WTC11 (cell line): ENCODE measurements around the gene LEF1. TPM values are rescaled to one million over a fixed set of nuclear protein-coding genes. Genes with fewer than 3 reads are reported as not detected.

Experiments
- ATAC-seq: fragments of 200-7000 bp; cut with Tn5 transposase; 2 replicates; pipeline ENCODE4 v1.10.0; 2021; ENCODE audit warnings: mild to moderate bottlenecking, moderate library complexity
- CTCF ChIA-PET: fragments of 300-600 bp; sonication (Branson Sonifier 250); formaldehyde crosslinking; loops from one replicate; lab custom pipeline; 2021; ENCODE audit warnings: antibody characterized with exemption; lab: Charles Lee
- POLR2A ChIA-PET: fragments of 350-600 bp; sonication (Branson Sonifier 250); formaldehyde crosslinking; loops from one replicate; lab custom pipeline; 2021; ENCODE audit warnings: antibody characterized with exemption; lab: Charles Lee
- DNase-seq: peaks from one replicate; pipeline ENCODE4 v3.0.0; 2021; ENCODE audit warnings: low spot score
- H3K27ac Mint-ChIP-seq: 2 replicates; pipeline ENCODE4 v1.8.0; 2021; ENCODE audit warnings: mixed read lengths
- H3K27me3 Mint-ChIP-seq: 2 replicates; pipeline ENCODE4 v1.8.0; 2021; ENCODE audit warnings: low read depth, mild to moderate bottlenecking, moderate library complexity, mixed read lengths
- H3K36me3 Mint-ChIP-seq: 2 replicates; pipeline ENCODE4 v1.8.0; 2021; ENCODE audit warnings: mixed read lengths
- H3K4me1 Mint-ChIP-seq: 2 replicates; pipeline ENCODE4 v1.8.0; 2022; ENCODE audit warnings: mixed read lengths
- H3K4me3 Mint-ChIP-seq: 2 replicates; pipeline ENCODE4 v1.8.0; 2021; ENCODE audit warnings: mild to moderate bottlenecking, moderate library complexity, mixed read lengths
- H3K9me3 Mint-ChIP-seq: 2 replicates; pipeline ENCODE4 v1.8.0; 2021; ENCODE audit warnings: mixed read lengths
- ELF4 ChIP-seq: sonication (generic); formaldehyde crosslinking; IDR thresholded peaks from 2 replicates; pipeline ENCODE4 v1.8.1; 2022; ENCODE audit warnings: low read depth, mild to moderate bottlenecking, moderate library complexity, missing genetic modification reagents
- ETV6 ChIP-seq: sonication (generic); formaldehyde crosslinking; IDR thresholded peaks from 2 replicates; pipeline ENCODE4 v1.8.1; 2022; ENCODE audit warnings: mild to moderate bottlenecking, missing genetic modification reagents
- GRHL2 ChIP-seq: fragments of 250-450 bp; sonication (Bioruptor Pico); IDR thresholded peaks from 2 replicates; pipeline ENCODE4 v1.8.0; 2022; ENCODE audit warnings: mild to moderate bottlenecking, moderate library complexity; ENCODE audit not compliant: insufficient replicate concordance, severe bottlenecking
- IRF2 ChIP-seq: sonication (generic); formaldehyde crosslinking; IDR thresholded peaks from 2 replicates; pipeline ENCODE4 v1.8.0; 2022; ENCODE audit warnings: low read depth, missing genetic modification reagents, borderline replicate concordance
- NFE2L1 ChIP-seq: sonication (generic); formaldehyde crosslinking; IDR thresholded peaks from 2 replicates; pipeline ENCODE4 v1.8.1; 2023; ENCODE audit warnings: missing genetic modification reagents
- NR2C2 ChIP-seq: sonication (generic); formaldehyde crosslinking; IDR thresholded peaks from 2 replicates; pipeline ENCODE4 v1.8.0; 2022; ENCODE audit warnings: mild to moderate bottlenecking, missing genetic modification reagents
- OVOL2 ChIP-seq: fragments of 250-450 bp; sonication (Bioruptor Pico); IDR thresholded peaks from 2 replicates; pipeline ENCODE4 v1.9.0; 2021; ENCODE audit warnings: mild to moderate bottlenecking, borderline replicate concordance
- RORB ChIP-seq: fragments of 250-450 bp; sonication (Bioruptor Pico); IDR thresholded peaks from 2 replicates; pipeline ENCODE4 v1.9.0; 2021; ENCODE audit warnings: mild to moderate bottlenecking
- SMAD3 ChIP-seq: sonication (generic); formaldehyde crosslinking; IDR thresholded peaks from 2 replicates; pipeline ENCODE4 v1.8.0; 2022; ENCODE audit warnings: missing genetic modification reagents, mild to moderate bottlenecking, borderline replicate concordance
- ZNF232 ChIP-seq: sonication (generic); formaldehyde crosslinking; IDR thresholded peaks from 2 replicates; pipeline ENCODE4 v1.8.0; 2022; ENCODE audit warnings: mild to moderate bottlenecking, missing genetic modification reagents
- ZNF423 ChIP-seq: fragments of 250-450 bp; sonication (Bioruptor Pico); IDR thresholded peaks from 2 replicates; pipeline ENCODE4 v2.1.2; 2022; ENCODE audit warnings: mild to moderate bottlenecking, moderate library complexity
- total RNA-seq: library from RNA; stranded (reverse); gene quantifications from 3 replicates; pipeline ENCODE4 v1.2.3, GENCODE V29; 2021
- TF ChIP-seq, protein P1 (sequence below): sonication (generic); formaldehyde crosslinking; IDR thresholded peaks from 2 replicates; pipeline ENCODE4 v1.8.1; 2023; ENCODE audit warnings: mild to moderate bottlenecking, moderate library complexity, missing genetic modification reagents
- TF ChIP-seq, protein P2 (sequence below): sonication (generic); formaldehyde crosslinking; IDR thresholded peaks from 2 replicates; pipeline ENCODE4 v1.8.1; 2022; ENCODE audit warnings: mild to moderate bottlenecking, moderate library complexity, missing genetic modification reagents
- TF ChIP-seq, protein P3 (sequence below): fragments of 200-600 bp; IDR thresholded peaks from 2 replicates; pipeline ENCODE4 v1.8.0; 2022; ENCODE audit warnings: antibody characterized with exemption
- TF ChIP-seq, protein P4 (sequence below): sonication (generic); formaldehyde crosslinking; IDR thresholded peaks from 2 replicates; pipeline ENCODE4 v1.8.1; 2022; ENCODE audit warnings: low read depth, mild to moderate bottlenecking, moderate library complexity, missing genetic modification reagents, borderline replicate concordance
- TF ChIP-seq, protein P5 (sequence below): sonication (generic); formaldehyde crosslinking; IDR thresholded peaks from 2 replicates; pipeline ENCODE4 v1.8.0; 2022; ENCODE audit warnings: mild to moderate bottlenecking, missing genetic modification reagents

Gene LEF1
- total RNA-seq, 1 experiment from 2014 or later: 1.3 TPM

DNA sequence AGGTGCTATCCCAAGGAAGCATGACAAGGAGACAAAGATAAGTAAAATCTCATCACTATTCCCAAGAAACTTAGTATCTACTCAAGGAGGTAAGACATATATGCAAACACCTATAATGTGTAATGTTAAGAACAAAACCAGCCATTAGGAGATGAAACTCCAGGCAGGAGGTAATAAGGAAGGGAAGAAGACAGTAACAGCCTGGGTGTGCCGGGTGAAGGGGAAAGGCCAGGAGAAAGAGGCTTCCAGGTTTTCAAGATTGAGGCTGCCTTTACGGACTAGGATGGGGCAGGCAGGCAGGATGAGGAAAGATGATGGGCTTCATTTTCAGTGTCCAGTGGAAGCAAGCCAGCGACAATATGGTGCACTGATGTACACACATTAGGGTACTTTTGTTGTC is 62.5 kb downstream of the LEF1 start (continued):
- TF ChIP-seq, protein P1, sequence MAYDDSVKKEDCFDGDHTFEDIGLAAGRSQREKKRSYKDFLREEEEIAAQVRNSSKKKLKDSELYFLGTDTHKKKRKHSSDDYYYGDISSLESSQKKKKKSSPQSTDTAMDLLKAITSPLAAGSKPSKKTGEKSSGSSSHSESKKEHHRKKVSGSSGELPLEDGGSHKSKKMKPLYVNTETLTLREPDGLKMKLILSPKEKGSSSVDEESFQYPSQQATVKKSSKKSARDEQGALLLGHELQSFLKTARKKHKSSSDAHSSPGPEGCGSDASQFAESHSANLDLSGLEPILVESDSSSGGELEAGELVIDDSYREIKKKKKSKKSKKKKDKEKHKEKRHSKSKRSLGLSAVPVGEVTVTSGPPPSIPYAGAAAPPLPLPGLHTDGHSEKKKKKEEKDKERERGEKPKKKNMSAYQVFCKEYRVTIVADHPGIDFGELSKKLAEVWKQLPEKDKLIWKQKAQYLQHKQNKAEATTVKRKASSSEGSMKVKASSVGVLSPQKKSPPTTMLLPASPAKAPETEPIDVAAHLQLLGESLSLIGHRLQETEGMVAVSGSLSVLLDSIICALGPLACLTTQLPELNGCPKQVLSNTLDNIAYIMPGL (CRISPR knock-in tag): no peak
- TF ChIP-seq, all 79 proteins: peak for 0

DNA sequence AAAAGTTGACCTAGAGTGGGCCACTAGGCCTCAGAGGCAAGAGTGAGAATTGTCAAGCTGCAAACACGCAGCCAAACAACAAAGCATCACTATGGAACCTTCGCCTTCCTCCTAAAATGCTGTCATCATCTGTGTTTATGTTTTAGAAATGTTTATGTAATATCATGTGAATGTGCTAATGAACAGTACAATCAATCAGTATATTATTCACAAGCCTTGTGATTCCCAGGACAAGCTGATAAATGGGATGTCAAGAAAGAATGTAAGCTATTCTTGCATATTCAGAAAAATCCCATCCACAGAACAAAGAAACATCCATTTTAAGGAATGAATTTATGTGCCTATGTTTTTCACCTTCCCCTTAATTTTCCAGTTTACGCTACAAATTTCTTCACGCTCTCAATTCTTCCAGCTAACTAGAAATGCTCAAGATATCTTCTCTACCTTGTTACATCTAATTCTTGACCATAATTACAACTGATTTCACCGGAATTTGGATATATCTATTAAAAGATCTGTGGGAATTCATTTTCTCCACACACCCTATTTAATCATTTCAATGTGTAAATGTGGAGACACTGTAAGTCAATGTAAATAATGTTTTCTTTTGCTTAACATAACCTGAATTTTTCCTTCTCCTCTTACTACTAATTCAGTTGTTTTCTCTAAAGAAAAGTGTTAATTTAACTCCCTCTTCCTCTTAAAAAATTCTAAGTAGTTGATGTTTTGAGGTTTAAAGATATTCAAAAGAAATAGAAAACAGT is 65.5 kb downstream of the LEF1 start:
- H3K27me3 Mint-ChIP-seq: peaks cover 5% of the 10 kb centered on the region; the same call in 1 of the 2 replicates
- H3K36me3 Mint-ChIP-seq: no peaks in the 10 kb centered on the region
- H3K27ac Mint-ChIP-seq: no peak overlapping the region

DNA sequence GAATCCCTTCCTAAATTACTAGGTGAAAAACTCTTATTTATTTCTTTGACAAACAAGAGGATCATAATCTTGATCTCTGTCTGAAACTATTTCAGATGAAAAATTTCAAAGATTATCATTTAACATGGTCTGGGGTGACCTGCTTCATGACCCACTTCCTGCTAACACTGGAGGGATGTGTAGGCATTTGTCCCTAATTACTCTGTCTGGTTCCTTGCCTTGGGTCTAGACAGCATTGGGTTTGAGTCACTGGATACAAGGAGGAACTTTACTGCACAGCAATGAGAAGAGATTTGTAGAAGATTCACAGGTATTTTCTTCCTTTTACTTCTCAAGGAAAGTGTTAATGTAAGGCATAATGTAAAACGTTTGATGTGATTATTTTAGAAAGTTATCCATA is 67.9 kb downstream of the LEF1 start:
- no peaks in the 10 kb centered on the region for H3K36me3 Mint-ChIP-seq
- no peak for DNase-seq
- POLR2A ChIA-PET: no interaction called here
- TF ChIP-seq NFE2L1 (CRISPR knock-in tag) (no peak), ETV6 (no peak), IRF2 (CRISPR knock-in tag) (no peak), GRHL2 (CRISPR knock-in tag) (no peak), OVOL2 (CRISPR knock-in tag) (no peak), ELF4 (CRISPR knock-in tag) (no peak), ZNF232 (CRISPR knock-in tag) (no peak), ZNF423 (CRISPR knock-in tag) (no peak)
- TF ChIP-seq, protein P1 (CRISPR knock-in tag): no peak
- TF ChIP-seq, protein P2, sequence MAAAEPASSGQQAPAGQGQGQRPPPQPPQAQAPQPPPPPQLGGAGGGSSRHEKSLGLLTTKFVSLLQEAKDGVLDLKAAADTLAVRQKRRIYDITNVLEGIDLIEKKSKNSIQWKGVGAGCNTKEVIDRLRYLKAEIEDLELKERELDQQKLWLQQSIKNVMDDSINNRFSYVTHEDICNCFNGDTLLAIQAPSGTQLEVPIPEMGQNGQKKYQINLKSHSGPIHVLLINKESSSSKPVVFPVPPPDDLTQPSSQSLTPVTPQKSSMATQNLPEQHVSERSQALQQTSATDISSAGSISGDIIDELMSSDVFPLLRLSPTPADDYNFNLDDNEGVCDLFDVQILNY (CRISPR knock-in tag): no peak
- TF ChIP-seq, protein P3, sequence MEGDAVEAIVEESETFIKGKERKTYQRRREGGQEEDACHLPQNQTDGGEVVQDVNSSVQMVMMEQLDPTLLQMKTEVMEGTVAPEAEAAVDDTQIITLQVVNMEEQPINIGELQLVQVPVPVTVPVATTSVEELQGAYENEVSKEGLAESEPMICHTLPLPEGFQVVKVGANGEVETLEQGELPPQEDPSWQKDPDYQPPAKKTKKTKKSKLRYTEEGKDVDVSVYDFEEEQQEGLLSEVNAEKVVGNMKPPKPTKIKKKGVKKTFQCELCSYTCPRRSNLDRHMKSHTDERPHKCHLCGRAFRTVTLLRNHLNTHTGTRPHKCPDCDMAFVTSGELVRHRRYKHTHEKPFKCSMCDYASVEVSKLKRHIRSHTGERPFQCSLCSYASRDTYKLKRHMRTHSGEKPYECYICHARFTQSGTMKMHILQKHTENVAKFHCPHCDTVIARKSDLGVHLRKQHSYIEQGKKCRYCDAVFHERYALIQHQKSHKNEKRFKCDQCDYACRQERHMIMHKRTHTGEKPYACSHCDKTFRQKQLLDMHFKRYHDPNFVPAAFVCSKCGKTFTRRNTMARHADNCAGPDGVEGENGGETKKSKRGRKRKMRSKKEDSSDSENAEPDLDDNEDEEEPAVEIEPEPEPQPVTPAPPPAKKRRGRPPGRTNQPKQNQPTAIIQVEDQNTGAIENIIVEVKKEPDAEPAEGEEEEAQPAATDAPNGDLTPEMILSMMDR: no peak
- TF ChIP-seq, protein P4, sequence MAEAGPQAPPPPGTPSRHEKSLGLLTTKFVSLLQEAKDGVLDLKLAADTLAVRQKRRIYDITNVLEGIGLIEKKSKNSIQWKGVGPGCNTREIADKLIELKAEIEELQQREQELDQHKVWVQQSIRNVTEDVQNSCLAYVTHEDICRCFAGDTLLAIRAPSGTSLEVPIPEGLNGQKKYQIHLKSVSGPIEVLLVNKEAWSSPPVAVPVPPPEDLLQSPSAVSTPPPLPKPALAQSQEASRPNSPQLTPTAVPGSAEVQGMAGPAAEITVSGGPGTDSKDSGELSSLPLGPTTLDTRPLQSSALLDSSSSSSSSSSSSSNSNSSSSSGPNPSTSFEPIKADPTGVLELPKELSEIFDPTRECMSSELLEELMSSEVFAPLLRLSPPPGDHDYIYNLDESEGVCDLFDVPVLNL (CRISPR knock-in tag): no peak
- TF ChIP-seq, all 79 proteins: peak for 0
- Mint-ChIP-seq H3K9me3 (no peaks in the 10 kb centered on the region), H3K27me3 (no peaks in the 10 kb centered on the region; the same call in 1 of the 2 replicates), H3K4me3 (no peak overlapping the region), H3K27ac (no peak overlapping the region), H3K4me1 (peaks cover 3% of the 10 kb centered on the region; the same call in 1 of the 2 replicates)
- CTCF ChIA-PET: no interaction called here
- ATAC-seq: no peak

More for the DNA sequence above, 65.5 kb downstream of the LEF1 start:
- POLR2A ChIA-PET: no interaction called here
- ATAC-seq: no peak
- no peak for DNase-seq
- H3K4me1 Mint-ChIP-seq: peaks cover under 1% of the 10 kb centered on the region; the same call in 1 of the 2 replicates
- H3K9me3 Mint-ChIP-seq: no peaks in the 10 kb centered on the region
- TF ChIP-seq ZNF423 (CRISPR knock-in tag): no peak
- no peak for TF ChIP-seq NR2C2 (CRISPR knock-in tag)
- TF ChIP-seq RORB (CRISPR knock-in tag): no peak
- TF ChIP-seq, protein P5, sequence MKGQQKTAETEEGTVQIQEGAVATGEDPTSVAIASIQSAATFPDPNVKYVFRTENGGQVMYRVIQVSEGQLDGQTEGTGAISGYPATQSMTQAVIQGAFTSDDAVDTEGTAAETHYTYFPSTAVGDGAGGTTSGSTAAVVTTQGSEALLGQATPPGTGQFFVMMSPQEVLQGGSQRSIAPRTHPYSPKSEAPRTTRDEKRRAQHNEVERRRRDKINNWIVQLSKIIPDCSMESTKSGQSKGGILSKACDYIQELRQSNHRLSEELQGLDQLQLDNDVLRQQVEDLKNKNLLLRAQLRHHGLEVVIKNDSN (CRISPR knock-in tag): no peak
- TF ChIP-seq SMAD3 (CRISPR knock-in tag): no peak
- H3K4me3 Mint-ChIP-seq: no peak overlapping the region
- CTCF ChIA-PET: no interaction called here
